GM06990 (cell line): ENCODE results near the gene SLC6A15.

Source experiments
- DNase-seq: peaks from one replicate; pipeline ENCODE4 v3.0.0-alpha.2; 2011; ENCODE audit not compliant: insufficient read length; ENCODE audit errors: extremely low read depth
- H3K27me3 ChIP-seq: replicated peaks from 2 replicates; pipeline ENCODE4 v1.6.0; 2011; ENCODE audit warnings: low read length; ENCODE audit not compliant: control insufficient read depth, insufficient read depth
- H3K36me3 ChIP-seq: 2 replicates; pipeline ENCODE4 v1.5.1; 2011; ENCODE audit warnings: low read length; ENCODE audit not compliant: control insufficient read depth, insufficient read depth
- H3K4me3 ChIP-seq: replicated peaks from 2 replicates; pipeline ENCODE4 v1.5.1; 2011; ENCODE audit warnings: low read depth, mild to moderate bottlenecking, control low read depth, low read length
- CTCF ChIP-seq: IDR thresholded peaks from 2 replicates; pipeline ENCODE4 v1.5.1; 2011; ENCODE audit warnings: low read length, control low read depth, mild to moderate bottlenecking, inconsistent platforms; ENCODE audit not compliant: insufficient read depth, poor library complexity, severe bottlenecking

SLC6A15 gene

DNA sequence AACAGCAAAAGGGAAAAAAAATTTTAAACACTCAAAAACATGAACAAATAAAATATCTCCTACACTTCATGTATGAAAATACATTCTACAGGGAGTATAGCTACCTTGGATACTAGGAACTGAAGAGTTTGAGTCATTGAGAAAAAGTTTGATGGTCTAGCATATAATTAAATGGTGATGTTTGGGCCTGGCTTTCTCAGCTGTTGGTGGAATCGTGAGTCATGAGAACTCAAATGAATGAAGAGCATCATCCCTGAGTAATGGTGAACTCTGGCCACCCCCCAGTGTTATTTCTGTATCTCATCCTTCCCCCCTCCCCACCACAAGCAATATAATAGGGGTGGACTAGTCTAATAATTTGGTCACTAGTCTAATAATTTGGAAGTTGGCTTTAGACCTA lies 6.7 kb upstream of the SLC6A15 start:
- no peak for TF ChIP-seq CTCF
- DNase-seq, result no peak
- H3K27me3 ChIP-seq, result no peaks in the 10 kb centered on the region
- no peaks in the 10 kb centered on the region for H3K36me3 ChIP-seq
- H3K4me3 ChIP-seq, result no peak overlapping the region

DNA sequence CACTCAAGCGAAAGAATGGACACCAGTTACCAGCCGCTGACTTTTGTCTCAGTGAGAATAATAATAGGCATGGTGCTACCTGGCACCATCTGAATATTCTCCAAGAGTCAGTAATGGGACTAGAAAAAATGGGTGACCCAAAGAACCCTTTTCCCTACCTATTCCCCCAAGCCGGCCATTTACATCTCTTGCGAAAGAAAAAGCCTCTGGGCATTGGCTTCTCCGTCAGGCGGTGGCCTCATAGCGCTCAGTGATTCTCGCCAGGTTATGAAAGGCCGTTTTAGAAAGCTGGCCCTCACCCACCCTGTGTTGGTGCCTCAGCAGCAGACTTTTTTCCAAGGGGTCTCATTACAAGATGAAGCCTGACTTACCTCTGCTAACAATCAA lies 523 bp upstream of the SLC6A15 start:
- Histone ChIP-seq H3K4me3 (no peak overlapping the region), H3K36me3 (no peaks in the 10 kb centered on the region), H3K27me3 (no peaks in the 10 kb centered on the region; the same call in 1 of the 2 replicates)
- DNase-seq, result no peak
- no peak for TF ChIP-seq CTCF

- Histone ChIP-seq H3K27me3 (no peaks in the 10 kb centered on the region; the same call in 1 of the 2 replicates), H3K4me3 (peak overlapping the region; percentile 44), H3K36me3 (no peaks in the 10 kb centered on the region)
- no peak for TF ChIP-seq CTCF
- DNase-seq, result no peak
These were observed 1.1 kb downstream of the SLC6A15 start for GRCh38 chr12:84911271-84912197.

DNA sequence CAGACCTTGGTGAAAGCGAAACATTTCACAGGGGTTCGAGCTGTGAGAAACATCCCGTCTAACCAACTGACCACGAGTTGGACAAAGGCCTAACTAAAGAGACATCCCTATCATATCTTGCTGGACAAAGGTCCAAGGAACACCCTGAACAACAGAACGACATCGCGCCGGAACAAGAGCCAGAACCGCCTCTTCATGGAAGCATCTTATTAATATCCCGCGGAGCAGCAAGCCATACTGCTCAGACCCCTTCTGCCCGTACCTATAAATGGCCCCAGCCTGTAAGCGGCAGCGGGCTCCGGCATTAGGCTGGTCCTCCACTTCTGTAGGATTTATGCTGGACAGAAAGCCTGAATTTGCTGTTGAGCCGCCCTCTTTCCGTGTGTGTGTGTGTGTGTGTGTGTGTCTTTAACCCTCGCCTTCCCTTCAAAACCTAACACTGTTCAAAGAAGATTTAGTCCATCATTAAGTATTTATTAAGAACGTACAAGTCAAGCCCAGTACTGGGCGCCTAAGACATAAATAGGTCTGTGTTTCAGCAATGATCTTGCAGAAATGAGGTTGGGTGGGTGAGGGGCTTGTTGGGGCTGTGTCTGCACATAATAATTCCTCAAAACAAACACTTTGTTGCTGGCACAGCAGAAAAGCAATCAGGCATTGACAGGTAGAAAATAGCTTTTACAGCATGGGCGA lies 1.9 kb downstream of the SLC6A15 start:
- DNase-seq, result no peak
- TF ChIP-seq CTCF, result no peak
- Histone ChIP-seq H3K4me3 (peak overlapping the region; percentile 44), H3K27me3 (no peaks in the 10 kb centered on the region; the same call in 1 of the 2 replicates), H3K36me3 (no peaks in the 10 kb centered on the region)

- Histone ChIP-seq H3K36me3 (no peaks in the 10 kb centered on the region), H3K27me3 (no peaks in the 10 kb centered on the region), H3K4me3 (no peak overlapping the region)
- no peak for TF ChIP-seq CTCF
- no peak for DNase-seq
These were observed 8.5 kb downstream of the SLC6A15 start for GRCh38 chr12:84904051-84904450.
